Activated T-helper 1 cell treated with anti-CD3 and anti-CD28 coated beads, Interleukin-2, amount 50 U/mL, for 16 hours (primary cell): Measurements from ENCODE around the gene DHRS7.

Experiments used
- DNase-seq, 2 donors: peaks; one replicate each; pipeline ENCODE4 v3.0.0-alpha.2; 2020; ENCODE audit warnings: low read depth in 1 of 2, low spot score in 1 of 2

Gene DHRS7, protein sequence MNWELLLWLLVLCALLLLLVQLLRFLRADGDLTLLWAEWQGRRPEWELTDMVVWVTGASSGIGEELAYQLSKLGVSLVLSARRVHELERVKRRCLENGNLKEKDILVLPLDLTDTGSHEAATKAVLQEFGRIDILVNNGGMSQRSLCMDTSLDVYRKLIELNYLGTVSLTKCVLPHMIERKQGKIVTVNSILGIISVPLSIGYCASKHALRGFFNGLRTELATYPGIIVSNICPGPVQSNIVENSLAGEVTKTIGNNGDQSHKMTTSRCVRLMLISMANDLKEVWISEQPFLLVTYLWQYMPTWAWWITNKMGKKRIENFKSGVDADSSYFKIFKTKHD

DNA sequence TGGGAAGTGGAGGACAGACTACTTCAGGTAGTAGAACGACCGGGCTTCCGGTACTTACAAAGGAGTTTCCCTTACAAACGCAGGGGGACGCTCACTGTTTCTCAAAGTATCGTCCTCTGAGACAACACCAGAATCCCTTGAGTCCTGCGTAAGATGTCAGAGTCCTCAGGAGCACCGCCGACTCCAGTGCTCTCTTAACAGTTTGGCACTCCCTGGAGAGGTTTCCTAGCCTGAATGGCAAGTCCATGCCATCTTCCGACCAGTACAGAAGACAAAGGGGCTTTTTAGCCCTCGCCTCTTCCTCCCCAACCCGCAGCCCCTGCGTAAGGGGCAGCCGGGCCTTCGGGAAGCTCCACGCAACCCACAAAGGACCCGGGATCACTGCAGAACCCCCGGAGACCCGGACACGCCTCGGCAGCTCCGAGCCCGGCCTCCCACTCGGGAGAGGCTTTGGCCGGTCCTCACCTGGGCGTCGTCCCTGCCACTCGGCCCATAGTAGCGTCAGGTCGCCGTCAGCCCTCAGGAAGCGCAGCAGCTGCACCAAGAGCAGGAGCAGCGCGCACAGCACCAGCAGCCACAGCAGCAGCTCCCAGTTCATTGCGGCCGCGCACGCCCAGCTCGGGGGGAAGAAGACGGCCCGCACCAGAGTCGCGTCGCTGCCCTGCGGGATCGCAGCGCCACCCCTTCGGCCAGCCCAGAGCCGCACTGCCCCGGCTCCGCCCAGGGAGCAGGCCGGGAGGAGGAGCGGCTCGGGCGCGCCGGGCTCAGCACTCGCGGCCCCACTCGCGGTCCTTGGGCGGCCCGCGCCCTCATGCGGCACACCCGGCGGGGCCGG, at the start of gene DHRS7:
Gene DHRS7, minus strand, starts transcription at position 687 of the 835 bp plus-strand sequence. Its CDS starts 89 bp downstream, at position 598.
- DNase-seq = peak; percentile 38 to 49

DNA sequence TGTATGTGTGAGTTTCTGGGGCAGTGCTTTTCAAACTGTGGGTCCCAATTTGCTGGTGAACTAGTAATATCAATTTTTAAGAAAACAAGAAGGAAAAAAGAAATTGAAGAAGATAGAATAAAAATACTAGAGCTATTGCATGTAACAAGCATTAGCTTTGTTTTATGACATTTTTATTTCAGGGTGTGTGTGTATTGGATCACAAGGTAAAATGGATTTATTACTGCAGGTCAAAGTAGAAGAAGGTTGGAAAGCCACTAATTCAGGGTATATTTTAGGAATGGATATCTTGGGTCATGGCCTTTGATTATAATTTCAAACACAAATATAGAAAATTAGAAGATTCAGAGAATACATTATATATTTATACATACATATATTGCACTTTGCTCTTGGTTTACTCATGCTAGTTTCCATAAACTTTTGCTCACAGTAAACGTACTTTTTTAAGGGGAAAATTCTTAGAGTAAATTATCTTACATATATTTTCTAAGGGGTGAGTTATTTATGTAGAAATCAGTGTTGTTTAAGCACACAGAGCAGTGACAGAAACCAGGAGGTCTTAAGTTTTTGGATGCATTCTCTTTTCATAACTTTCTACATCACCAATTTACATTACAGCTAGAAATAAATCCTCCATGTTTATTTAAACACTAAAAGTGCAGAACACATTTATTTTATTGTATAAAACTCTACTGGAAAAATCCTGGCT, 49.4 kb upstream of the DHRS7 start:
- DNase-seq = no peak

DNA sequence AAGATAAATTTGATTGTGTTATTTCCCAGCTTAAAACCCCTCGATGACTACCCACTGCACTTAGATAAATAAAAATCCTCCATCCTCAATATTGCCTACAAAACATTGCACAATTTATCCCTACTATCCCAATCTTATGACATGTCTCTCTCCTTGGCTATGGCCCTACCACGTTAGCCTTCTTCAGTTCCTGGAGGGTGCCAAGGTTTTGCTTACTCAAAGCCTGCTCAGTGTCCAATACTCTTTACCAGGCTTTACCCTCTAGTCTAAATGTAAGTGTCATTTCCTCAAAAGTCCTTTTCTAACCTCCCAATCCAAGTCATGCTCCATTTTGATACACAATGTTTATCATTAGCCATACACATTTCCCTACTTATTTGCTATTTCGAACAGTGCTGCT, 48.8 kb upstream of the DHRS7 start:
- no peak for DNase-seq

DNA sequence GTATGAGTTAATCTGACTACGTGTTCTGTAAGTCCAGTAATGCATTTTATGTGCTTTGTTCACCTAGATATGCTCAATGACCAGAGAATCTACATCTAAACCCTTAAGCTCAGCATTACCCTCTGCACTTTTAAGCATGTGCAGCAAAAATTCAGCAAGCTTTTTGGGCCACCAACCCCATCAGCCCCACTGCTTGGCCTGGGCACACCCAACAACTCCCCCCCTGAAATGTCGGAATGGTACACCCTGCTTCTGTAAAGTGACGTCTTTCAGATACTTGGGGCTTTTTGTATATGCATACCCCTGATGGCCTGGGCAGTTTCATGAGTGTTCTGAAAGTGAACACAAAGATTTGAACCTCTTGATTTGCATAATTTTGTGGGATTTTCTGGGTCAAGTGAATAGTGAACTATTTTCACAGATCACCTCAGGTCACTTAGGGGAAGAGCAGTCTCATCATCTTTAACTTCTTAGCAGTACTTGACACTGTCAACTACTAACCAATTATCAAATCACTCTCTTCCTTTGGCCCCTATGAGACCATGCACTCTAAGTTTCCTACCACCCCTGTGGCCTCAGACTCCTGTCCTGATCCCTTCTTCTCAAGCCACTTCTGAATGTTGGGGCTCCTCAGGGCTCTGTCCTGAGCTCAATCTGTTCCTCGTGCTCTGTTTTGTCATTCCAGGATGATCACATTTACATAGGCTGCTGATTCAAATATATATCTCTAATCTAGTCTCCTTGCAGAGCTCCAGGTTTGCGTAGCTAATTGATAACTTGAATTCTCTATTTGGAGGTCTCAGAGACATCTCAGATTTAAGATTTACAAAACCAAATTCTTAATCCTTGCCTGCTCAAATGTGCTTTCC, 47.5 kb upstream of the DHRS7 start:
- no peak for DNase-seq

DNA sequence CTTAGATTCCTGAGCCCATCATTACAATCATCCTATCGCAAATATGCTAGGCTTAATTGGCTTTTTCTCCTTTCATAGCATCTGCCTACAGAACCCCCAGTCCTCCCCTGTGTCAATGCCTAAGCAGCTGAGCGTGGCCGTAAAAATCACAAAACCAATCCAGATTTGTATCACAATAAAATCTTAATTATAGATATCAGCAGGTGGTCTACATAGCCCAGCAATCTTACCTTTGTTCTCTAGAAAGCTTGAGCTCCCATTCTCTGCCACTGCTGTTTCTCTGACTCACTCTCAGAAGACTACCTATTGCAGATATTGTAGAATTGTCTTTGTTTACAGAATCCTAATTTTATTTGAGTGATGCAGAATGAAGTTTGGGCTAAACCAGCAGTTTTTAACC, 46.0 kb upstream of the DHRS7 start:
- DNase-seq = no peak

- DNase-seq = no peak
These were observed 45.5 kb upstream of the DHRS7 start for GRCh38 chr14:60210703-60211102.

GRCh38 chr14:60206837-60207533, 41.8 kb upstream of the DHRS7 start:
- no peak for DNase-seq

GRCh38 chr14:60206249-60206670, 41.1 kb upstream of the DHRS7 start:
- DNase-seq = no peak

- no peak for DNase-seq
These were observed 39.9 kb upstream of the DHRS7 start for GRCh38 chr14:60204843-60205774.

- no peak for DNase-seq
These were observed 39.1 kb upstream of the DHRS7 start for GRCh38 chr14:60204104-60204842.

- DNase-seq = no peak
These were observed 34.1 kb upstream of the DHRS7 start for GRCh38 chr14:60199321-60199720.

DNA sequence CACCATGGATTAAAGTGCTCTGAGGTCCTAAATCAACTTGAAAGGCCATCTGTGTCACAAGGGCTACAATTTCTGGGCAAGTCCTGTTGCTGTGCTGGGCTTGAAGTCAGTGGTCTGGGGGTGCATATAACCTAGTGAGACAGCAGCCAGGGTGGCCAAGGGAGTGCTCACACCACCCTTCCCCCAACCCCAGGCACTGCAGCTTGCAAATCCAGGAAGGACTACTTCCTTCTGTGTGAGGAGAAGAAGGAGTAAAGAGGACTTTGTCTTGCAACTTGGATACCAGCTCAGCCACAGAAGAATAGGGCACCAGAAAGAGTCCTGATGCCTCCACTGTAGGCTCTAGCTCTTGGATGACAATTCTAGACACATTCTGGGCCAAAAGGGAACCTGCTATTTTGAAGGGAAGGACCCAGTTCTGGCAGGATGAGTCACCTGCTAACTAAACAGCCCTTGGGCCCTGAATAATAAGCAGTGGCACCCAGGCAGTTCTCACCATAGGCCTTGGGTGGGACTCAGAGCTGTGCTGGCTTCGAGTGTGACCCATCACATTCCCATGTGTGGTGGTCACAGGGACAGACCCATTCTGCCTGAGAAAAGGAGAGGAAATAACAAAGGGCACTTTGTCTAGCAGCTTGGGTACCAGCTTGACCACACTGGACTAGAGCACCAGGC, 32.6 kb upstream of the DHRS7 start:
- no peak for DNase-seq

- DNase-seq = no peak
These were observed 31.1 kb upstream of the DHRS7 start for GRCh38 chr14:60196291-60196690.

DNA sequence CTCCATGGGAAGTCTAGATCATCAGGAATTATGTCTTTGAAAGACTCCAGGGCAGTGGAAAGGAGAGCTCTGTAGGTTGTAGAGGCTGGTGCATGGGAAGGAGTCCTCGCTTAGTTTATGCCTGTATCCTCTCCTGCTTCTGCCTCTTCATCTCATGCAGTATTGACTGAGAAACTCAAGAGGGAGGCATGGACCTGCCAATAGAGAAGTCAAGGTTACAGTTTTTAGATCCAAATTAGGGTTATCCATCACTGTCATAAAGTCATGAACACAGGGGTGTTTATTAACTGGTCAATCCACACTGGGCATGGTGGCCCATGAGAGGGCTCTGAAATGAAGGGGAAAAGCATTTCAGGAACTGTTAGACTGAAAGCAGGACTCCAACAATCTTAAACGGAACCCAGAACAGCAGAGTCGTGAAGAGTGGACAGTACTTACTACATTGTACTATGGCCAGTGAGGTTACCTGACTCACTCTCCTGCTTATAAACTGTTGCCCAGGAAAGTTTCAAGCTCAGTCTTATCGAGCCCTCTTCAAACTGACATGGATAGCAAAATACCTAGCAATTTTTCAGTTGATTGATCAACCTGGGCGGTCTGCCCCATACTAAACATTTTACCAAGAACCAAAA, 30.1 kb upstream of the DHRS7 start:
- DNase-seq = no peak

GRCh38 chr14:60189923-60190840, 25.0 kb upstream of the DHRS7 start:
- DNase-seq = no peak

GRCh38 chr14:60188696-60189095, 23.5 kb upstream of the DHRS7 start:
- DNase-seq = no peak
